Mucosa of descending colon (tissue), 3 donors: ENCODE results near the gene FAM24A. TPM values are rescaled to one million over a fixed set of nuclear protein-coding genes. Genes with fewer than 3 reads are reported as not detected.

Source experiments
- ATAC-seq: fragments of 200-7000 bp; cut with Tn5 transposase; one replicate; pipeline ENCODE4 v1.9.1; 2020; ENCODE audit warnings: mild to moderate bottlenecking, moderate library complexity
- DNase-seq, 3 donors: peaks; one replicate each; pipeline ENCODE4 v3.0.0-alpha.2; 2020
- H3K36me3 ChIP-seq: fragments of 200-600 bp; one replicate; pipeline ENCODE4 v1.8.0; 2021; ENCODE audit warnings: low read depth, mild to moderate bottlenecking
- H3K4me1 ChIP-seq: fragments of 200-600 bp; one replicate; pipeline ENCODE4 v1.8.0; 2021; ENCODE audit warnings: low read depth, mild to moderate bottlenecking
- H3K4me3 ChIP-seq: fragments of 200-600 bp; one replicate; pipeline ENCODE4 v1.8.0; 2021; ENCODE audit warnings: mild to moderate bottlenecking
- H3K9me3 ChIP-seq: fragments of 200-600 bp; one replicate; pipeline ENCODE4 v1.8.0; 2021; ENCODE audit warnings: mild to moderate bottlenecking
- intact Hi-C, 2 donors: fragments of 100-400 bp; cut with DNase I in 1 of 2; cut with micrococcal nuclease in 1 of 2; formaldehyde crosslinking; loops; one replicate each; pipeline versions ENCODE4 v1.11.0 to v1.11.1; 2022; cut with DNase I, micrococcal nuclease
- total RNA-seq, 3 donors: library from RNA; stranded (reverse); fragmentation: NEBNext Ultra II Directional in 2 of 3; extraction: Animal tissue kit (Norgen Biotek cat#: 25700) in 2 of 3; gene quantifications; one replicate each; pipeline versions ENCODE4 v1.2.1 to v1.2.4, GENCODE V29; 2021 to 2023
- TF ChIP-seq, protein P1 (sequence below): fragments of 200-600 bp; IDR thresholded peaks from one replicate; pipeline ENCODE4 v1.8.0; 2022; ENCODE audit warnings: antibody characterized with exemption, mild to moderate bottlenecking
- donor health status: DM: no; HTN: no; CAD: no; lungs with moderate emphysema.
- donor health status: DM: no; HTN: no; CAD: no.
- donor health status: DM: no; HTN: yes; CAD: no.

Gene FAM24A
- total RNA-seq, 3 donors from 2014 or later: not detected

DNA sequence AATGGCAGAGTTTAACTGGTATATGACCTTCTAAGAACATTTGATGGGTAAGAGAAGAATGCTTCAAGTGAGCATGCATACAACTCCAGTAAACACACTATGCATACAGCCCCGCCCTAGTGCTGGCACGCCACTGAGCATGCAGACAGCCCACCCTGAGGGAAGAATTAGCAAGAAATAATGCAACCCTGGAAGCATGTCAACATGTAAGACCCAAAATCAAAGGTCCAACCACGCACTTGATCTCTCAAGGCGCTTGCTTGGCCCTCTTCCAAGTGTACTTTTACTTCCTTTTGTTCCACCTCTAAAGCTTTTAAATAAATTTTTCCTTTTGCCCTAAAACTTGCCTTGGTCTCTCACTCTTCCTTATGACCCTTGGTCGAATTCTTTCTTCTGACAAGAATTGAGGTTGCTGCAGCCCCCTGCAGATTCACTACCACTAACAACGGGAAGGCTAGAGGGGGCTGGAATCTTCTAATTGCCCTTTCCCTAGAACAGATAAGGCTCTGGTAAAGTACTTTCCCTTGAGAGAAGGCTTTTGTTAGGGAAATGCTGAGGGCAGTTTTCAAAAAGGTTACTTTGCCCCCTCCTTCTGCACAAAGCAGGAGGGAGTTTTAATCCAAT is 34.5 kb upstream of the FAM24A start:
- H3K4me3 ChIP-seq: no peak overlapping the region
- no peaks in the 10 kb centered on the region for H3K36me3 ChIP-seq
- intact Hi-C loops: no loop called here
- no peak for DNase-seq
- no peaks in the 10 kb centered on the region for H3K9me3 ChIP-seq
- TF ChIP-seq, protein P1, sequence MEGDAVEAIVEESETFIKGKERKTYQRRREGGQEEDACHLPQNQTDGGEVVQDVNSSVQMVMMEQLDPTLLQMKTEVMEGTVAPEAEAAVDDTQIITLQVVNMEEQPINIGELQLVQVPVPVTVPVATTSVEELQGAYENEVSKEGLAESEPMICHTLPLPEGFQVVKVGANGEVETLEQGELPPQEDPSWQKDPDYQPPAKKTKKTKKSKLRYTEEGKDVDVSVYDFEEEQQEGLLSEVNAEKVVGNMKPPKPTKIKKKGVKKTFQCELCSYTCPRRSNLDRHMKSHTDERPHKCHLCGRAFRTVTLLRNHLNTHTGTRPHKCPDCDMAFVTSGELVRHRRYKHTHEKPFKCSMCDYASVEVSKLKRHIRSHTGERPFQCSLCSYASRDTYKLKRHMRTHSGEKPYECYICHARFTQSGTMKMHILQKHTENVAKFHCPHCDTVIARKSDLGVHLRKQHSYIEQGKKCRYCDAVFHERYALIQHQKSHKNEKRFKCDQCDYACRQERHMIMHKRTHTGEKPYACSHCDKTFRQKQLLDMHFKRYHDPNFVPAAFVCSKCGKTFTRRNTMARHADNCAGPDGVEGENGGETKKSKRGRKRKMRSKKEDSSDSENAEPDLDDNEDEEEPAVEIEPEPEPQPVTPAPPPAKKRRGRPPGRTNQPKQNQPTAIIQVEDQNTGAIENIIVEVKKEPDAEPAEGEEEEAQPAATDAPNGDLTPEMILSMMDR: no peak
- peaks cover 4% of the 10 kb centered on the region for H3K4me1 ChIP-seq
- ATAC-seq: no peak

DNA sequence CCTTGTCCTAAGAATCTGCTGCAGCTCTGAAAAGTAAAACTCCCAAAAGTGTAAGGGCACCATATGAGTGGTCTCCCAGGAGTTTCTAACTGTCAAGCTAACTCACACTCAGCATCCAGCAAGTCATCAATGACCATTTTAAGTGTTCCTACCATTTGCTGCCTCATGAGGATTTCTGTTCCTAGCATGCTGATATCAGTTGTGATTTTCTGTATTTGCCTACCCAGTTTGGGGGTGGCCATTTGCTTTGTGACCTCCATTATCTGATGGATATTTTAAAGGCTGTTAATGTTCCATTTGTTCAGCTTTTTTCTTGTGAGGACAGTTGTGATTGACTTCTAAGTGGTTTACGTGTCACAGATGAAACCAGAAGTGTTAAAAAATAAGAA is 33.9 kb upstream of the FAM24A start:
- H3K9me3 ChIP-seq: no peaks in the 10 kb centered on the region
- H3K4me1 ChIP-seq: peaks cover 4% of the 10 kb centered on the region
- H3K4me3 ChIP-seq: no peak overlapping the region
- ATAC-seq (no peak), DNase-seq (no peak)
- intact Hi-C loops: no loop called here
- TF ChIP-seq, protein P1: no peak
- no peaks in the 10 kb centered on the region for H3K36me3 ChIP-seq

DNA sequence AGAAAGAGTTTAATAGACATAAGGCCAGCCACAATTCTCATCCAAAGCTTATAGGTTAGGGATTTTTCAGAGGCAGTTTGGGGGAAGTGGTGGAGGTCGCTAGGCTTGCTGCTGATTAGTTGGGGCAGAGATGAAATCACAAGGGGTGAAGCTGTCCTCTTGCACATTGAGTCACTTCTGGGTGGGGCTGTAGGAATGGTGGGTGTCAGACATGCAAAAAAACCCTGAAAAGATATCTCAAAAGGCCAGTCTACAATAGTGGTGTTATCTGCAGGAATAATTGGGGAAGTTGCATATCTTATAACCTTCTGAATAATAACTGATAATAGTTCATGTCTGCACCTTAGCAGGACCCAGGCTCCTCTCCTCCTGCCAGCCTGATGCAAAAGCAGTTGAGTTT is 33.1 kb upstream of the FAM24A start:
- H3K4me1 ChIP-seq: peaks cover 4% of the 10 kb centered on the region
- no peaks in the 10 kb centered on the region for H3K9me3 ChIP-seq
- ATAC-seq (no peak), DNase-seq (no peak)
- no peaks in the 10 kb centered on the region for H3K36me3 ChIP-seq
- H3K4me3 ChIP-seq: no peak overlapping the region
- intact Hi-C loops: no loop called here
- TF ChIP-seq, protein P1: no peak

DNA sequence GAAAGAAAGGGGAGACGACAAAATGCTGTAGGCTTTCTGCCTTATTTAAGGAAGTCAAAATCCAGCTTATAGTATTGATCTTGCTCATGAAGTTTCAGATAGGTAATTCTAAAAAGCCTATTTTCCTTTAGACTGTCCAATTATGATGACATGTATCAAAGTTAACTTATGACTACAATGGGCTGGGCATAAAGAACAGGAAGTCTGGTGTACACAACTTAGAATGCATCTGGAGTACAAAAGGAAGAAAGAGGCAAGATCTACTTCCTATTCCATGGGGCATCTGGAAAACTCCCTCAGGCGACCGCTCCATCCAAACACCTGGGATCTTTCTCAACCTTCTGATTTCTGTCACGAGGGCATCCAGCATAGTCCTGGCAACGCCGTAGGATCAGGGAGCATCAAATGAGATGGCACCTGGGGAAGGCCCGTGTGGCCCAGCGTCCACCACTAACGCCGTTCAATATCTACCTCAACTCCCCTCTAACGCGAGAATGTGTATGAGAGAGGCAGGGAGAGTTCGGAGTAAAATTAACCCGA is 31.5 kb upstream of the FAM24A start:
- intact Hi-C loops: no loop called here
- Histone ChIP-seq H3K4me3 (peak overlapping the region; percentile 20), H3K9me3 (no peaks in the 10 kb centered on the region), H3K36me3 (no peaks in the 10 kb centered on the region), H3K4me1 (peaks cover 4% of the 10 kb centered on the region)
- TF ChIP-seq, protein P1: no peak
- no peak for DNase-seq
- ATAC-seq: peak; percentile 41

DNA sequence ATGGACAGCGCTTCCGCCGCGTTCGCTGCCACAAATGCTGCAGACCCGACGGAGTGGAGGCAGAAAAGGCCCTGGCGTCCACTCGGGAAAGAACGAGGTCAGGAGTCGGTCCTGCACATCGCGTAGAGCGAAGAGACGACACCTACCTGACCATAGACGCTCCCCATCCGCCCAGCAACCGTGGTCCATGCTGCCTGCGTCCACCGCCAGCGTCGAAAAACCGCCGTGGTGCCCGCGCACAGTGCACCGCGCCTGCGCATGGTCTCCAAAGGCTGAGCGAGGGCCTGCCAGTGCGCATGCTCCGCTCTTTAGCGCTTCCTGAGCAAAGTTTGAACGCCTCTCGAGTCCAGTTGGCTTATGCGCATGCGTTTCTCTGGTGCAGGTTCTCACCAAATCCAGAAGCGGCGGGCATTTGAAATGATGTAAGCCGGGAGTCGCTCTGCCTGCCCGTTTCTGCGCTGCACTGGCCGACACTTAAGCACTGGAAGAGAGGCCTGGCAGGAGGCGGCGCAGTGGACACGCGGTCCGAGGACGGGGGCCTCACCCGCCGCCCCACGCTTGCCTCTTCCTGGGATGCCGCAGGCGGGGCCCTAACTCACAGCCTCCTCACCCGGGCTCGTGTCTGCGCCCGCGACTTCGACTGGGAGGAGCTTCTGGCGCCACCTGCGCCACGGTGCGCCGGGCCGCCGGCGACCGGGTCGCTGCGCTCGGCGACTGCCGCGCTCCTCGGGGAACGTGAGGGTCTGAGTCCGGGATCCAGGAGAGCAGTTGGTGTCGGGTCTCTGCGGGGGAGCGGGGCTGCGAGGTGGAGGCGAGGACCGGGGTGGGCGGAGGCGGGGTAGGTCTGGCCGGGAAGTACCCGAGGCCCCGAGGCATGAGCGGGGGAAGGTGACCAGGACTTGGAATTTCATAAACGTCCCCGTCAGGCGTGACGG is 30.8 kb upstream of the FAM24A start, which contains the start of gene FAM24B:
TSS of gene FAM24B (minus strand) at position 243 of the 935 bp plus-strand sequence. CDS start 29,066 bp downstream, outside the sequence.
- Histone ChIP-seq H3K4me1 (peaks cover 4% of the 10 kb centered on the region), H3K9me3 (no peaks in the 10 kb centered on the region), H3K36me3 (no peaks in the 10 kb centered on the region), H3K4me3 (peak within 1 kb of the TSS; percentile 25)
- intact Hi-C loops: no loop called here
- TF ChIP-seq, protein P1: no peak
- peak; percentile 98 for ATAC-seq
- peak; percentile 94 to 97 (median 95) for DNase-seq
